HAP-1 (cell line): Measurements from ENCODE around the gene HSFX3.
"Not testable (repeated sequence)": the region's sequence is repeated elsewhere in the genome, so short reads cannot be mapped to it uniquely, and the experiment has no call there.

ENCODE experiments used
- DNase-seq, 2 experiments: peaks; one replicate each; pipeline ENCODE4 v3.0.0-alpha.2; 2016 to 2020; ENCODE audit warnings: low spot score in 2 of 2
- H3K27me3 ChIP-seq: fragments of 250-450 bp; sonication (Bioruptor Pico); 2 replicates; pipeline ENCODE4 v1.5.1; 2020; ENCODE audit warnings: low read depth, mild to moderate bottlenecking, moderate library complexity
- H3K36me3 ChIP-seq: fragments of 250-450 bp; sonication (Bioruptor Pico); replicated peaks from 2 replicates; pipeline ENCODE4 v1.5.1; 2020; ENCODE audit warnings: mild to moderate bottlenecking
- H3K4me1 ChIP-seq: fragments of 250-450 bp; sonication (Bioruptor Pico); 2 replicates; pipeline ENCODE4 v1.5.1; 2020; ENCODE audit warnings: mild to moderate bottlenecking
- H3K4me3 ChIP-seq: fragments of 250-450 bp; sonication (Bioruptor Pico); 2 replicates; pipeline ENCODE4 v1.5.1; 2020; ENCODE audit warnings: mild to moderate bottlenecking, moderate library complexity
- H3K9me3 ChIP-seq: fragments of 250-450 bp; sonication (Bioruptor Pico); 2 replicates; pipeline ENCODE4 v1.5.1; 2020; ENCODE audit warnings: mild to moderate bottlenecking, moderate library complexity
- in situ Hi-C: fragments of 300-500 bp; cut with MboI; formaldehyde crosslinking; loops from 3 replicates; pipeline ENCODE4 v1.14.3; 2020; ENCODE audit warnings: low sequenced_read_pairs, inconsistent platforms, mixed read lengths

The HSFX3 gene

GRCh38 chrX:149549701-149550100 is at the start of gene HSFX3:
TSS of gene HSFX3 (minus strand) at chrX:149549924. CDS start at chrX:149549852, 72 bp downstream.
- H3K4me1 ChIP-seq, in situ Hi-C loops: not testable (repeated sequence)

GRCh38 chrX:149598603-149599002 is 48.9 kb upstream of the HSFX3 start:
- H3K36me3 ChIP-seq, H3K4me3 ChIP-seq, in situ Hi-C loops, H3K4me1 ChIP-seq, H3K9me3 ChIP-seq, H3K27me3 ChIP-seq: not testable (repeated sequence)
- peak in 1 of 2 experiments; percentile 46 for DNase-seq

More at GRCh38 chrX:149549701-149550100, at the start of gene HSFX3:
- not testable (repeated sequence) for H3K9me3 ChIP-seq, H3K36me3 ChIP-seq, H3K4me3 ChIP-seq, H3K27me3 ChIP-seq, DNase-seq

GRCh38 chrX:149595943-149596342 is 46.2 kb upstream of the HSFX3 start:
- H3K36me3 ChIP-seq, in situ Hi-C loops: not testable (repeated sequence)

GRCh38 chrX:149595214-149595613 is 45.5 kb upstream of the HSFX3 start, which contains the start of gene HSFX2:
TSS of gene HSFX2 (minus strand) at chrX:149595314. CDS start at chrX:149594700, 614 bp downstream.
- not testable (repeated sequence) for H3K27me3 ChIP-seq

More at GRCh38 chrX:149595943-149596342, 46.2 kb upstream of the HSFX3 start:
- not testable (repeated sequence) for H3K27me3 ChIP-seq, DNase-seq, H3K4me3 ChIP-seq, H3K9me3 ChIP-seq, H3K4me1 ChIP-seq

GRCh38 chrX:149590993-149591392 is 41.3 kb upstream of the HSFX3 start:
- H3K36me3 ChIP-seq, in situ Hi-C loops, H3K4me3 ChIP-seq: not testable (repeated sequence)

More at GRCh38 chrX:149595214-149595613, 45.5 kb upstream of the HSFX3 start, which contains the start of gene HSFX2:
- DNase-seq, H3K36me3 ChIP-seq, H3K4me3 ChIP-seq, H3K9me3 ChIP-seq, in situ Hi-C loops, H3K4me1 ChIP-seq: not testable (repeated sequence)

GRCh38 chrX:149587359-149587758 is 37.6 kb upstream of the HSFX3 start, which contains the start of gene MAGEA9B:
TSS of gene MAGEA9B (minus strand) at chrX:149587459. CDS start at chrX:149583179, 4,280 bp downstream.
- in situ Hi-C loops, H3K4me3 ChIP-seq, H3K4me1 ChIP-seq, H3K9me3 ChIP-seq, DNase-seq, H3K27me3 ChIP-seq, H3K36me3 ChIP-seq: not testable (repeated sequence)

More at GRCh38 chrX:149590993-149591392, 41.3 kb upstream of the HSFX3 start:
- H3K9me3 ChIP-seq, DNase-seq, H3K4me1 ChIP-seq, H3K27me3 ChIP-seq: not testable (repeated sequence)

- H3K4me1 ChIP-seq, H3K27me3 ChIP-seq, H3K36me3 ChIP-seq, H3K4me3 ChIP-seq, in situ Hi-C loops, H3K9me3 ChIP-seq, DNase-seq: not testable (repeated sequence)
Measured at GRCh38 chrX:149585631-149586030, 35.9 kb upstream of the HSFX3 start.

GRCh38 chrX:149573456-149573855 is 23.7 kb upstream of the HSFX3 start:
- H3K4me3 ChIP-seq, H3K9me3 ChIP-seq, H3K36me3 ChIP-seq, DNase-seq, H3K27me3 ChIP-seq, in situ Hi-C loops: not testable (repeated sequence)
- H3K4me1 ChIP-seq = peaks cover 16% of the 10 kb centered on the region

- H3K36me3 ChIP-seq = no peaks in the 10 kb centered on the region
- H3K27me3 ChIP-seq = no peaks in the 10 kb centered on the region
- H3K4me1 ChIP-seq = peaks cover 16% of the 10 kb centered on the region
- DNase-seq = no peak
- no peaks in the 10 kb centered on the region for H3K9me3 ChIP-seq
- H3K4me3 ChIP-seq = no peak overlapping the region
- in situ Hi-C loops = no loop called here
Measured at GRCh38 chrX:149572743-149573142, 23.0 kb upstream of the HSFX3 start.

GRCh38 chrX:149571770-149572169 is 22.0 kb upstream of the HSFX3 start:
- in situ Hi-C loops = no loop called here
- Histone ChIP-seq H3K4me1 (peaks cover 16% of the 10 kb centered on the region), H3K36me3 (no peaks in the 10 kb centered on the region), H3K27me3 (no peaks in the 10 kb centered on the region), H3K4me3 (no peak overlapping the region), H3K9me3 (no peaks in the 10 kb centered on the region)
- peak; percentile 28 to 70 for DNase-seq

GRCh38 chrX:149570668-149571067 is 20.9 kb upstream of the HSFX3 start:
- no peaks in the 10 kb centered on the region for H3K36me3 ChIP-seq
- H3K4me3 ChIP-seq = no peak overlapping the region
- H3K9me3 ChIP-seq = no peaks in the 10 kb centered on the region
- peaks cover 16% of the 10 kb centered on the region for H3K4me1 ChIP-seq
- in situ Hi-C loops = no loop called here
- no peaks in the 10 kb centered on the region for H3K27me3 ChIP-seq
- no peak for DNase-seq

- H3K9me3 ChIP-seq = no peaks in the 10 kb centered on the region
- DNase-seq = no peak
- no peaks in the 10 kb centered on the region for H3K27me3 ChIP-seq
- peaks cover 16% of the 10 kb centered on the region for H3K4me1 ChIP-seq
- no peak overlapping the region for H3K4me3 ChIP-seq
- no peaks in the 10 kb centered on the region for H3K36me3 ChIP-seq
- in situ Hi-C loops = no loop called here
Measured at GRCh38 chrX:149569770-149570169, 20.0 kb upstream of the HSFX3 start.

GRCh38 chrX:149568701-149569296 is 19.1 kb upstream of the HSFX3 start:
- H3K4me1 ChIP-seq = peaks cover 16% of the 10 kb centered on the region
- no peaks in the 10 kb centered on the region for H3K27me3 ChIP-seq
- H3K9me3 ChIP-seq = no peaks in the 10 kb centered on the region
- no peaks in the 10 kb centered on the region for H3K36me3 ChIP-seq
- in situ Hi-C loops = no loop called here
- no peak overlapping the region for H3K4me3 ChIP-seq
- no peak for DNase-seq

GRCh38 chrX:149567621-149568417 is 18.1 kb upstream of the HSFX3 start:
- Histone ChIP-seq H3K4me3 (no peak overlapping the region), H3K27me3 (no peaks in the 10 kb centered on the region), H3K36me3 (no peaks in the 10 kb centered on the region), H3K9me3 (no peaks in the 10 kb centered on the region), H3K4me1 (peaks cover 16% of the 10 kb centered on the region)
- in situ Hi-C loops = no loop called here
- DNase-seq = no peak
